GM21447 (cell line): ENCODE results near the gene CPT2.

ENCODE experiments used
- ATAC-seq: cut with Tn5 transposase; IDR thresholded peaks from one replicate; pipeline ENCODE4 v1.9.1; 2021; ENCODE audit not compliant: unreplicated experiment

Gene CPT2

DNA sequence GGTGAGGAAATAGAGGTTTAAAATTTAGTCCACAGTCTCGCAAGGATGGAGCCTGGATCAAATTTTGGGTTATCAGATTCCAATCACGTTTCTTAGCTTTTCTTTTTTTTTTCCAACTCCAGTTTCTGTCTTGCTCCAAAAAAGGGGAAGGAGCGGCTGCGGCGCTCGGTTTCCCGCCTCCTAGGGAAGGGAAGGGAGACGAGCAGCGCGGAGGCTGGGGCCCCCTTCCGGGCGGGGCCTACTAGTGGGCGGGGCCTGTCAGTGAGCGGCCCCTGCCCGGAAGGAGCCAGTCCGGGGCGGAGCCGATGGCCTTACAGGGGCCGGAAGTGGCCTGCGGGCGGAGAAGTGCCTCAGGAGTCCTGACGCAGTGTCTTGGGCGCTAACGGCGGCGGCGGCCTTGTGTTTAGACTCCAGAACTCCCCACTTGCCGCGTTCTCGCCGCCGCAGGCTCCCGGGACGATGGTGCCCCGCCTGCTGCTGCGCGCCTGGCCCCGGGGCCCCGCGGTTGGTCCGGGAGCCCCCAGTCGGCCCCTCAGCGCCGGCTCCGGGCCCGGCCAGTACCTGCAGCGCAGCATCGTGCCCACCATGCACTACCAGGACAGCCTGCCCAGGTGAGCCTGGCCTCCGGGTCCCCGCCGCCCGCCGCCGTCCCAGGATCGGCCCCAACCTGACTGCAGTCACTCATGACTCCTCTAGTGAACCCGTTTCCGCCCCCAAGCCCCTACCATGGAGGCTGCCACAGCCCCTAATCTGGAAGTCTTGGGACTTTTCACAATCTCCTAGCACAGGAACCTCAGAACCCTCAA lies at the start of gene CPT2:
TSS of gene CPT2 (plus strand) at position 340 of the 806 bp plus-strand sequence. CDS start at position 460, 120 bp downstream.
- ATAC-seq, result peak; percentile 99

DNA sequence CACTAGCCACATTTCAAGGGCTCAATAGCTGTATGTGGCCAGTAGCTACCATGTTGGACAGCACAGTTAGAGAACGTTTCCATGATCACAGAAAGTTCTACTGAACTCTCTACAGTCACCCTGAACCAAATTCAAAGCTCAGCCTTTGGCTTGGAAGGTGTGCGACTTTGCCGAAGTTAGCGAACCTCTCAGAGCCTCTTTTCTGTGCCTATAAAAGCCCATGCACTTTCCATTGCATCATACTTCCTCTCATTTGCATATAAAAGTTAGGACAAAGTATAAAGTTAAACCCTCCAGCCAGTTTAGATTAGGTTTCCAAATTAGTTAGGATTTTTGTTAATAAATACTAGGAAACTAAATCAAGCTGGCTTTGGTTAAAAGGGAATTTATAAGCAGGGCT lies 49.5 kb upstream of the CPT2 start:
- no peak for ATAC-seq

DNA sequence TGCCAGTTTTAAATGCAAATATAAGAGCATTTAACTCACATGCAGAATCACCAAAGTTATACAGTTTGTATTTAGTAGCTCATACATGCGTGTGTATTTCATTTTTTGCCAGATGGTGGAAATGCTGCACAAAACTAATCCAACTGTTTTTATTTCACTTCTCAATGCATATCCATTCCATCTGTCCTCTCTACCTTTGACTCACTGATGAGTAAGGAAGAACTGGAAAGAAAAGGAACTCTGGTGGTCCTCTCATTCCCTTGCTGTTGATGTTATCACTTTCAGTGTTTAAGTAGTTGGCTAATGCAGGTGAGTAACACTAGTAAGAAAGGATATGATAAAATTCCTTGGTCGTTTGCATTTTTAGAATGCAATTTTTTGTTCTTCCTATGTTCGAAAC lies 48.5 kb upstream of the CPT2 start:
- no peak for ATAC-seq

DNA sequence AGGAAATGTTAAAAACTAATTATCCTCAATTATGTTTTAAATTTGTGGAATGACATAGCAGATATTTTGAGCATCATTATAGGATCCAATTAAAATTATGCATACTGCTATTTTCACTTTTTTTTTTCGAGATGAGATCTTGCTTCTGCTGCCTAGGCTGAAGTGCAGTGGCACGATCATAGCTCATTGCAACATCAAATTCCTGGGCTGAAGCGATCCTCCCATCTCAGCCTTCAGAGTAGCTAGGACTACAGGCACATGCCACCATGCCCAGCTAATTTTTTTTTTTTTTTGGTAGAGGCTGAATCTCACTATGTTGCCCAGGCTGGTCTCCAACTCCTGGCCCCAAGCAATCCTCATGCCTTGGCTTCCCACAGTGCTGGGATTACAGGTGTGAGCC lies 42.9 kb upstream of the CPT2 start:
- ATAC-seq, result no peak

DNA sequence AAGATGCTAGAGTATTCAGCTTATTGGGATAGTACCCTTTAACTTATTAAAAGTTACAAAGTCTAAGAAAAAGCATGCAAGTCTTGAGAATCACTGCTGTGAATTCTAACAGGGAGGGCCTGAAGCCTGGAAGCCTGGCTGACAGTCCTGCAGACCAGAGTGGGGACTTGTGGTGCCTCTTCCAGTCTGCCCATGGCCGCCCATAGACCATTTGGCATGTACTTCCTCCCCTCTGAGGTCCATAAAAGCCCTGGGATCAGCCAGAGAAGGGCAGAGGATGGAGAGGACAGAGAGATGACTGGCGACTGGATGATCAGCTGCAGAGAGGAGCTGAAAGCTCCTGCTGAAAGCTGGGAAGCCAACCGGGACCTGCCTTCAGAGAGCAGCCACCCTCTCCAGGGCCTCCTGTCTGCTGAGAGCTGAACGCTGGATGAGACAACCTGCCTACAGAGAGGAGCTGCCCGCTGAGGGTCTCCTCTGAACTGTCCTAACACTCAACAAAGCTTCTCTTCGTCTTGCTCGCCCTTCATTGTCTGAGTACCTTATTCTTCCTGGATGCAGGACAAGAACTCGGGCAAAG lies 41.7 kb upstream of the CPT2 start:
- no peak for ATAC-seq

DNA sequence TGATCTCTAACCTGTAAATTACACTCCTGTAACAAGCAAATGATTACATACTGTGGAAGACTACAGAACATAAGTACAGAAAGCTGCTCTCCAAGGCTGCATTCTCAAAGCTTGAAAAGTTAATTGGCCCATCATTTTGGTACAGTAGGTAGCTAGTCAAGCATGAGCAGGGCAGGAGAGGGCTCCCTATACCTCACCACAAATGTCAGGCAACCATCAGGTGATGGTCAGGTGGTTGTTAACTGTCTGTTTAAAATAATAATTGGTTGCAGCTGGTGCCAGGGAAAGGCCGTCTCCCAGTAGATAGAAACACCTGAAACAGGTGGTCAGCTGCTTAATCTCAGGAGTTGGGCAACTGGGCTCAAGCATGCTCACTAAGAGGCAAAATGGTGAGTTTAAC lies 41.1 kb upstream of the CPT2 start:
- no peak for ATAC-seq

DNA sequence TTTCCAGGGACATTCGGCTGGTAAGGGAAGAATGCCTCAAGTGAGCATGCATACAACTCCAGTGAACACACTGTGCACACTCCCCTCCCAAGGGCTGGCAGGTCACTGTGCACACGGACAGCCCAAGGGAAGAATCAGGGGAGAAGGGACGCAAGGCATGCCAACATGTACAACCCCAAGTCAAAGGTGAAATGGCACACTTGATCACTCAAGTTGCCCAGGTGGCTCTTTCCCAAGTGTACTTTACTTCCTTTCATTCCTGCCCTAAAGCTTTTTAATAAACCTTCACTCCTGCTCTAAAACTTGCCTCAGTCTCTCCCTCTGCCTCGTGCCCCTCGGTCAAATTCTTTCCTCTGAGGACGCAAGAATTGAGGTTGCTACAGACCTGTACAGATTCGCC lies 40.7 kb upstream of the CPT2 start:
- ATAC-seq, result no peak

DNA sequence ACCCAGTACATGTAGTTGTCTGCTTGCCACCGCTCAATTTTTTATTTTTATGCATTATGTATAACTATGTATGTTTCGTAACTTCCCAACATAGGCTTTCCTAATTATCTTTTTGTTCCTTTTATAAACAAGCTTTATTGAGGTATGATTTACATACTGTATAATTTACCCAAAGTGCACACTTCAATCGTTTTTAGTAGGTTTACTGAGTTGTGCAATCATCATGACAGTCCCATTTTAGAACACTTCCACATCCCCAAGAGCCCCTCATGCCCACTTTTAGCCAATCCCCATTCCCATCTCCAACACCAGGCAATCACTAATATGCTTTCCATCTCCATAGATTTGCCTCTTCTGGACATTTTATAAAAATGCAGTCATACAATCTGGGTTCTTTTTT lies 39.8 kb upstream of the CPT2 start:
- no peak for ATAC-seq

DNA sequence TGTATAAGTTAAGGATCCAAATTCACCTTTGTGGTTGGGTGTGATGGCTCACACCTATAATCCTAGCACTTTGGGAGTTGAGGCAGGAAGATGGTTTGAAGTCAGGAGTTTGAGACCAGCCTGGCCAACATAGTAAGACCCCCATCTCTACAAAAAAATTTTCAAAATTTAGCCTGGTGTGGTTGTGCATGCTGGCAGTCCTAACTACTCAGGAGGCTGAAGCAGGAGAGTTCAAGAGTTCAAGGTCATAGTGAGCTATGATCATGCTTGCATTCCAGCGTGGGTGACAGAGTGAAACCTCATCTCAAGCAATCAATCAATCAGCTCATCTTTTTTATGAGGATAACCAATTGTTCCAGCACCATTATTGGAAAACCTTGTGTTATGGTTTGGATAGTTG lies 37.7 kb upstream of the CPT2 start:
- ATAC-seq, result no peak

DNA sequence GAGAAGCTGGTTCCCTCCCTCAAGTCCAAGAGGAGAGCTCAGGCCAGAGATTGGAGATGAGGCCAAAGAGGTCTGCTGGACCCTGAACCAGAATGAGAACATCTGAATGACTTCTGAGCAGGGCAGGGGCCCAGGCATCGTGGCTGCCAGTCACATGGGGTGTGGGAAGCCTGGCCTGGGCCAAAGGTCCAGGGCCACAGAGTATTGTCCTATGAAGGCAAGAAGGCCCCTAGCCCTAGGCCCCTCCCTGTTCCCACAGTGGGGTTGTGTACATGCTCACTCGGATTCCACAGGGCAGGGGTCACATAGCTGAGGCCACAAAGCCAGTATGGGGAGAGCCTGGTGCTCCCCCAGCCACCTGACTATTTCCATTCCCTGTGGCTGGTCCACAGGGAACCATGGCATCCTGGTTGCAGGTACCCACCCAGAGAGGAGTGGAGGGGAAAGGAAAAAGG lies 35.7 kb upstream of the CPT2 start:
- ATAC-seq, result no peak

DNA sequence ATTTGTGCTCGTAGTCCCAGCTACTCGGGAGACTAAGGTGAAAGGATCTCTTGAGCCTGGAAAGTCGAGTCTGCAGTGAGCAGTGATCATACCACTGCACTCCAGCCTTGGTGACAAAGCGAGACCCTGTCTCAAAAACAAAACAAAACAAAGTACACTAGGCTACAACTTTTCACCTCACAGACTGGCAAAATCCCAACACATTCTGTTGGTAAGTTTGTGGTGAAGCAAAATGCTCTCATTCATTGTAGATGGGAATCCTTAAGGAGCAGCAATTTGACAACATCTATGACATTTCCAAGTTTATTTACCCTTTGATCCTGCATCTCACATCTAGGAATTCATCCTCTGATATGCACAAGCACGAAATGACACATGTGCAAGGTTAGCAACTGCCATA lies 34.0 kb upstream of the CPT2 start:
- ATAC-seq, result no peak

DNA sequence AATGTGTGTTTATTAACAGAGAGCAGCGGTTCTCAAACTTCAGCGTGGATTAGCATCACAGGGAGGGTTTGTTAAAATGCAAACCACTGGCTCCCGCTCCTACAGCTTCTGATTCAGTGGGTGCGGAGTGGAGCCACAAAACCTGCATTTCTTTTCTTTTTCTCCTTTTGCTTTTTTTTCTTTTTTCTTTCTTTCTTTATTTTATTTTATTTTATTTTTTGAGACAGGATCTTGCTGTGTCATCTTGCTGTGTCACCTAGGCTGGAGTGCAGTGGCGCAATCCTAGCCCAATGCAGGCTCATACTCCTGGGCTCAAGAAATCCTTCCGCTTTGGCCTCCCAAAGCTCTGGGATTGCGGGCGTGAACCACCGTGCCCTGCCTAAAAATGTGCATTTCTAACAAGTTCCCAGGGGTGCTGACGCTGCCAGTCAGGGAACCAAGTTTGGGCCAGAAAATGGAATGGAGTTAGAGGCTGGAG lies 33.3 kb upstream of the CPT2 start:
- ATAC-seq, result no peak

DNA sequence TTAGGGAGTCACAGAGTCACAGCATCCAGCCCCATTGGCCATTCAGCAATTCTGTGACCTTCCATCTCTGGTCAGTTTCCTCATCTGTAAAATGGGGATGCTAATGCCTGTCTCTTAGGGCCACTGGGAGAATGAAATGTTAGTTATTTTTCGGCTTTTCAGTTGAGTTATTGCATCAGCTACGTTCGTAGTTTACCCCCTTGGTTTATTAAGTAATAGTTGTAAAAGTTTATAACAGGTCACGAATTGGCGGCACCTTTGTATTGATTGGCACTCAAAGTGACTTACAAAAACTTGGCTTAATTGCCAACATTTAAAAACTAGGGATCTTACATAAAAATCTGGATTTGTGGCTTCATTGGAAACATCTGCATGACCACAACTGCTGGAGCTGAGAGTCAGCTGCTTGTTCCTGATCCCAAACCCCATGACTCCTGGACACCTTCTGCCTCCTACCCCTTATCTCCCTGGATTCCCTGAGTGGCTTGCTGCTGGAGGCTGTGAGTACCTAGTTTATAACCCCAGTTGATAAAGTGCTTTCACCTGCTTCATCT lies 31.1 kb upstream of the CPT2 start:
- no peak for ATAC-seq

DNA sequence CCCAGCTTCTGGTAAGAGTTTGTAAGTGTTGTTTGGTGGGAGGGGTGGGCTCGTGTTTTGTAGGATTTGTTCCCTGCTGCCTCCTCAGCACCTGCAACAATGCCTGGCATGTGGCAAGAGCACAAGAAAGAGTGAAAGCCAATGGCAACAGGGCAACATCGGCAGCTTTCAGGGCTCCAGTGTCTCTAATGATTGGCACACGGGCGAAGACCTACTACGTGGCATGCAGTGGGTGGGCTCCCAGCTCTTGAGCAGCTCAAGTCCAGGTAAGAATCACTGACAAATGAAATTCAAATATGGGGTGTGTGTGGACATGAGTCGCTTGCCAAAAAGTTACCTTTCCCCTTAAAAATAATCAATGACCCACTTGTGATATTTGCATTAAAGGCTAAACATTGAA lies 30.3 kb upstream of the CPT2 start:
- ATAC-seq, result no peak

DNA sequence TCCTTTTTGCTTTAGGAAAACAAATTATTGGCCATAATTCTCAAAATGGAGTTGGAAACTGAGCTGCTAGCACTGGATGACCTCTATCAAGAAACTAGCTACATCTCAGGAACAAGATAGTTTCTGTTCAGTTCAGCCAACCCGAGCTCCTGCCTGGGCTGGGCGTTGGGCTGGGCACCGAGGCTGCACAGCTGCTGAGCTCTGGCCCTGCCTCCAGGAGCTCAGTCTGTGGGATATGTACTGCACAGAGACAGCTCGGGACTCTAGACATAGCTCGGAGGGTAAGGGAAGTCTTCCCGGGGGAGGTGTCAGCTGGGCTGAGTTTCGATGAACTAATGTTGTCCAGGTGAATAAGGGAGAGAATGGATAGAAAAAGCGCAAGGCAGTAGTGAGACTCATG lies 29.7 kb upstream of the CPT2 start:
- no peak for ATAC-seq

DNA sequence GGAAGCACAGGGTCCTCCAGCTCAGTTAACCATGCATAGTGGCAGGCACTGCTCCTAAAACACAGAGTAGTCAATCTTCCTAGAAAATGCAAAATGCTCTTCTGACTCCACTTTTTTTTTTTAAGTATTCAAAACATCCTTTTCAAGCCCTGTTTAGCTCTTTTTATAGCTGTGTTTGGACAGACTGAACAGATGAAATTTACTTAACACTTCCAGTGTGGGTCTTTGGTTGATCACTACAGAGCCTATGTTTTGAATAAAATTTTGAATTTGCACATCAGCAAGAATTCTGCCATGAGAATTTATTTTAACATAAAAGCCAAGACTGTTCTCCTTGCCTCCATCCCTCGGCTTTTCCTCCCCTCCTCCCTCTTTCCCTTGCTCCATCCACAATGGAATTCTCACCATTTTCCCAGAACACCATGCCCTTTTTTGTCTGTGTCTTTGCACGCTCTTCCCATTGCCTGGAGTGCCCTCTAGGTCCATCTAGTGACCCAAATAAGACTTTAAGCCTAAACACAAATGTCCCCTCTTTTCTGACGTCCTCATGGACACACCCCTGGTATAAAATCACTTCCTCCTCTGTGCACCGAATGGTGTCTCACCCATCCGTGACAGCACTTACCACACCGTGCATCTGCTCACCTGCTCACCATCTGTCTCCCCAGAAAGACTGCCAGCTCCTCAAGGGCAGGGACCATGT lies 24.0 kb upstream of the CPT2 start:
- ATAC-seq, result no peak

DNA sequence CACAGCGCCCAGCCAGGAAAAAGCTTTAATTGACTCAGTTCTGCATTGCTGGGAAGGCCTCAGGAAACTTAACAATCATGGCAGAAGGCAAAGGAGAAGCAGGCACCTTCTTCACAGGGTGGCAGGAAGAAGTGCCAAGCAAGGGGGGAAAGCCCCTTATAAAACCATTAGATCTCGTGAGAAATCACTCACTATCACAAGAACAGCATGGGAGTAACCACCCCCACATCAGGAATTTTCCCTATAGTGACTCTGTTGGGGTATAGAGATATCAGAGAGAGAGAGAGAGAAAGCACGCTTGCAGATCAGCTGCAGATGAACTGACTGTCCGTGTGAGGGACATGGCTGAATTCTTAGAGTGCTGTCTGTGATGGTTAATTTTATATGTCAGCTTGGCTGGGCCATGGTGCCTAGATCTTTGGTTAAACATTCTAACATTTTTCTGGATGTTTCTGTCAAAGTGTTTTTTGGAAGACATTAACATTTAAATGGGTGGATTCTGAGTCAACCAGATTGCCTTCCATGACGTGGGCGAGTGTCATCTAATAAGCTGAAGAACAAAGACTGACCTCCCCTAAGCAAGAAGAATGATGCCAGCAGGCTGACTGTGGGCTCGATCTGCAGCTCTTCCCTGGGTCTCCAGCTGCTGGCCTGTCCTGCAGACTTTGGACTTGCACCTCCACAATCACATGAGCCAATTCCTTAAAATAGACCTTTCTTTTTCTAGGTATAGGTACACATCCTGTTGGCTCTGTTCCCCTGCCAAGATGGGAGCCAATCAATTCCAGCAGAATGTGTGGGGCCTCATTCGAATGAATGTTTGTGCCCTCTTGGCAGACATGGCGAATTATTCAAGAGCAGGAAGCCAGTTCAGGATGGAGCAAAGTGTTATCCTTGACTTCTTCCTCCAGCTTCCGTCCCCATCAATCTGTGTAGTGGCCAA lies 21.4 kb upstream of the CPT2 start:
- ATAC-seq, result no peak

DNA sequence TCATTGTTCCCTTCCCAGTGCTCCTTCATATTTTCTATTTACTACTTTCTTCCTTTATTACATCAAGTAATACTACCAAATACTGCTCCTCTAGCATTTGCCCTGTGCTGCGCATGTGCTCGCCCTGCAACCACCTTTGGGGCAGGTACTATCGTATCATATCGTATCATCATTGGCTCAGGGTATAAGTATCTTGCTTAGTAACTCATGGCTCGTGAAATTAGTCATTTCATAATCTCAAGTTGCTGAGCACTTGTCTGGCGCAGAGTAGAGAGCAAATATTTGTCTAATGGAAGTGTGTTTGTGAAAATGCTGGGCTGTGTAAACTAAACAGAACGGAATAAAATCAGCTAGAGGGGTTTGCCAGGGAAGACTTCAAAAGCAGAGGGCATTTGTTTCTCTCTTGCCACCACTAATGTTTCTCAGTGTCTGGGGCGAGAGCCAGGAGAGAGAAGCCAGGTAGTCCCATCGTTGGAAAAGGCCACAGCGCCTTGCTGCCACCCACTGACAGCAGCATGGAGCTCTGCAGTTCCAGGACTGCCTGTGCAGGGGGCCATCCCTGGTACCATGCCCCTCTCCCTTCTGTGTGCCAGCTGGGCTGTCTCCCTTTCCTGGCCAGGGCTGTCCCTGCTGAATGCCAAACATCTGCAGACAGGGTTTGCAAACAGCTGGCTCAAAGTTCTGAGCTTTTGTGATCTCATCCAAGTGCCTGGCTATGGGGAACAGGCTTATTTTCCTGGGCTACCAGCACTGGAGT lies 20.0 kb upstream of the CPT2 start:
- ATAC-seq, result no peak

DNA sequence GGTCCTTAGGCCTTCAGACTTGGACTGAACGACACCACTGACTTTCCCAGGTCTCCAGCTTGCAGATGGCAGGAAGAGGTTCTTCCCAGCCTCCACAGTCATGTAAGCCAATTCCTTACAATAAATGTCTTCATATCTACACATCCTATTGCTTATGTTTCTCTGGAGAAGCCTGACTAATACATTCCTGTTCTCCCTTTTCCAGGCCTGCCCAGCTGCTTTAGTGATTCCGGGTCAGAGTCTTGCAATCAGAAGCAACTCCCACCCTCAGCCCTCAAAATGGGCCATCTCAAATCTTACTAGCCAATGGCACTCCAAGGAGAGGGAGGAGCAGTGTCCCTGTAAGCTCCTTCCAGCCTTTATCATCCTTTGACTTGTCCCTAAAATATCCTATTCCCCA lies 16.4 kb upstream of the CPT2 start:
- ATAC-seq, result no peak

DNA sequence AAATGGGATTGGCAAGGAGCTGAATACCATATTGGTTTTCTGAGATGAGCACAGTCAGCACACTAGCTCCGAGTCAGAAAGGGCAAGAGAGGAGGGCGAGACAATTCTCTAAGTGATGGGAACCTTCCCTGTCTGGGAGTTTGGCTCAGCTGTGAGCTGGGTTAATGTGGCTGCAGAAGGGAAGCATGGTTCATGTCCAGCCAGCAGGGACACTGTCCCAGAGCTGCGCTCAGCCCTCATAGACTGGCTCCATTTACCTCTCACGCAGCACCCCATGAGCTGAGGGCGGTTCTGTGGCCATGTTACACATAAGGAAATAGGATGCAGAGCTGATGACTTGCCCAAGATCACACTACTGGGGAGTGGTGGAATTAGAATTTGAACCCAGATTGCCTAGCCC lies 15.7 kb upstream of the CPT2 start:
- no peak for ATAC-seq
